Bronchial epithelial cell (primary cell): Measurements from ENCODE around the gene RRH. TPM values are rescaled to one million over a fixed set of nuclear protein-coding genes. Genes with fewer than 3 reads are reported as not detected.

Experiments used
- DNase-seq: peaks from one replicate; pipeline ENCODE4 v3.0.0-alpha.2; 2010; ENCODE audit warnings: low read depth
- FAIRE-seq: peaks from 2 replicates; lab custom pipeline; 2011; peaks lifted over from hg19 to GRCh38; lab: Jason Lieb, UNC
- H3K27me3 ChIP-seq: 2 replicates; pipeline ENCODE4 v1.5.1; 2011; ENCODE audit warnings: low read length; ENCODE audit not compliant: control insufficient read depth, insufficient read depth
- H3K36me3 ChIP-seq: 2 replicates; pipeline ENCODE4 v1.5.1; 2011; ENCODE audit warnings: low read length; ENCODE audit not compliant: control insufficient read depth, insufficient read depth
- H3K4me3 ChIP-seq: 2 replicates; pipeline ENCODE4 v1.5.1; 2011; ENCODE audit warnings: mild to moderate bottlenecking, low read depth, low read length, control low read depth
- CTCF ChIP-seq: IDR thresholded peaks from 2 replicates; pipeline ENCODE4 v1.5.1; 2011; ENCODE audit warnings: mild to moderate bottlenecking, moderate library complexity, low read length, control low read depth, inconsistent platforms; ENCODE audit not compliant: insufficient read depth, severe bottlenecking
- total RNA-seq: library from RNA; depleted of rRNA; stranded (reverse); fragments of >200 nt; gene quantifications from 2 replicates; pipeline ENCODE4 v1.2.1, GENCODE V29; 2014

RRH gene
- total RNA-seq, 1 donor from 2014 or later = 0.26 TPM

- TF ChIP-seq CTCF = no peak
- H3K36me3 ChIP-seq = no peaks in the 10 kb centered on the region
- no peak overlapping the region for H3K4me3 ChIP-seq
- DNase-seq = no peak
- peak; percentile 18 for FAIRE-seq
- peaks cover 3% of the 10 kb centered on the region for H3K27me3 ChIP-seq
Measured at GRCh38 chr4:109879636-109880314, 52.0 kb downstream of the RRH start.

- H3K4me3 ChIP-seq = no peak overlapping the region
- H3K36me3 ChIP-seq = no peaks in the 10 kb centered on the region
- no peak for TF ChIP-seq CTCF
- no peaks in the 10 kb centered on the region for H3K27me3 ChIP-seq
- DNase-seq (no peak), FAIRE-seq (no peak)
Measured at GRCh38 chr4:109886303-109886702, 58.5 kb downstream of the RRH start.

DNA sequence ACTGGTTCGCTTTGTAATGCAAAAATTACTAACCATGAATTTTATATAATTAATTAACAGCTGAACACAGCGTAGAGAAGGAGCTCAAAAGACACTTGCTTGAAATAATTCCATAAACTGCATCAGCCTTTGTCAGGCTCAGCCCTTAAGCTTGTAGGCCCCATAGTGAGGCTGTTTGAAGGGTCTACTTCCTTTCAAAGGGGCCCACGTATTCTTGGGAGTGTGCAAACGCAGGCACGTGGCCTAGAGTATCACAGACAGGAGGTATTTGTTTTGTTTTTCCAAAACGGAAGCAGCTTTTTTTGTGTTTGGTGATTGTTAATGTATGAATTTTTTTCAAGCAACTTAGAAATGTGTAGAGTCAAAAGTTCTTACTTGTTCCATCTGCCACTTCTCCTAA lies 59.3 kb downstream of the RRH start:
- Histone ChIP-seq H3K4me3 (no peak overlapping the region), H3K36me3 (no peaks in the 10 kb centered on the region), H3K27me3 (no peaks in the 10 kb centered on the region)
- no peak for TF ChIP-seq CTCF
- DNase-seq (no peak), FAIRE-seq (no peak)

DNA sequence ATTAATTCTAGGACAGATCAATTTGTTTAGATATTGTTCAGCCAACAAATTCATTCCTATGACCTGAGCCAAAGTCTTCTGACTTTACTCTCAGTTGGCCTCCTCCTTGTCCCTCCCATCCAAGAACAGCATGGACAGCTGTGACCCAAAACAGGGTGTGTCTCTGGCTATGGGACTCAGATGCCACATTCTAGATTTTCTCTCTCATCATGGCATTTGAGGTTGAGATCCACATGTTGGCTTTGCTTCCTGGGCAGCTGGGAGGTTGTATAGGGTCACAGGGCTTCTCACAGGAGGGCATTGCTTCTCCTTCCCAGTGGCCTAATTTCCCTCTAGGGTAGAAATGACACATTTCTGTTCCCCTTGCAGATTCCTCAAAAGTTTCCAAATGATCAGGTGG lies 62.3 kb downstream of the RRH start:
- DNase-seq = no peak
- no peak for TF ChIP-seq CTCF
- no peak overlapping the region for H3K4me3 ChIP-seq
- FAIRE-seq = no peak
- no peaks in the 10 kb centered on the region for H3K27me3 ChIP-seq
- H3K36me3 ChIP-seq = no peaks in the 10 kb centered on the region

Other genes starting within 250 kb of the RRH start
- gene CASP6, start 124.5 kb upstream of the RRH start, total RNA-seq = 27.7 and 54.0 TPM in 2 replicates
- gene PLA2G12A, start 97.9 kb upstream of the RRH start, total RNA-seq = 52.1 and 54.0 TPM in 2 replicates
- 0.13 TPM in 1 of 2 replicates, not detected in the other for gene CFI, start 26.0 kb upstream of the RRH start, total RNA-seq
- gene GAR1, start 12.2 kb upstream of the RRH start, total RNA-seq = 6.1 and 6.8 TPM in 2 replicates
- under 0.01 TPM in 2 replicates for gene LRIT3, start 20.1 kb downstream of the RRH start, total RNA-seq
- 0.51 and 1.1 TPM in 2 replicates for gene EGF, start 84.9 kb downstream of the RRH start, total RNA-seq